ENCODE measurements around the gene ANXA3. TPM values are rescaled to one million over a fixed set of nuclear protein-coding genes. Genes with fewer than 3 reads are reported as not detected.
"Not testable (repeated sequence)": the region's sequence is repeated elsewhere in the genome, so short reads cannot be mapped to it uniquely, and the experiment has no call there.

The ANXA3 gene
- total RNA-seq, 1 donor from 2014 or later, result 34.5 TPM

GRCh38 chr4:78543424-78544125 is 8.0 kb upstream of the ANXA3 start:
- intact Hi-C loops (cut with micrococcal nuclease), result no loop called here
- no peak overlapping the region for H3K4me3 ChIP-seq
- H3K4me1 ChIP-seq, result peaks cover 13% of the 10 kb centered on the region

GRCh38 chr4:78544678-78545077 is 6.9 kb upstream of the ANXA3 start:
- H3K4me1 ChIP-seq, result peaks cover 13% of the 10 kb centered on the region
- intact Hi-C loops (cut with micrococcal nuclease), result no loop called here
- DNase-seq, result no peak
- no peaks in the 10 kb centered on the region for H3K36me3 ChIP-seq
- TF ChIP-seq CTCF (IDR thresholded peaks at IDR 0.05; ENCODE audit: borderline replicate concordance), result no peak
- no peaks in the 10 kb centered on the region for H3K27me3 ChIP-seq (ENCODE audit: low read depth)
- H3K9me3 ChIP-seq (replicated peaks), result no peaks in the 10 kb centered on the region
- H3K4me3 ChIP-seq, result no peak overlapping the region
- peak overlapping the region; percentile 35 for H3K27ac ChIP-seq (replicated peaks)

More at GRCh38 chr4:78543424-78544125, 8.0 kb upstream of the ANXA3 start:
- DNase-seq, result no peak
- H3K27me3 ChIP-seq (ENCODE audit: low read depth), result no peaks in the 10 kb centered on the region
- no peaks in the 10 kb centered on the region for H3K9me3 ChIP-seq (replicated peaks)
- TF ChIP-seq CTCF (IDR thresholded peaks at IDR 0.05; ENCODE audit: borderline replicate concordance), result no peak
- no peak overlapping the region for H3K27ac ChIP-seq (replicated peaks)
- no peaks in the 10 kb centered on the region for H3K36me3 ChIP-seq

- peaks cover 13% of the 10 kb centered on the region for H3K4me1 ChIP-seq
- H3K9me3 ChIP-seq (replicated peaks), result no peaks in the 10 kb centered on the region
- no peak overlapping the region for H3K4me3 ChIP-seq
- DNase-seq, result peak; percentile 19
- H3K27ac ChIP-seq (replicated peaks), result peak overlapping the region; percentile 35
- no peaks in the 10 kb centered on the region for H3K27me3 ChIP-seq (ENCODE audit: low read depth)
- TF ChIP-seq CTCF (IDR thresholded peaks at IDR 0.05; ENCODE audit: borderline replicate concordance), result no peak
- H3K36me3 ChIP-seq, result no peaks in the 10 kb centered on the region
- intact Hi-C loops (cut with micrococcal nuclease), result no loop called here
Measured at GRCh38 chr4:78545275-78546246, 6.0 kb upstream of the ANXA3 start.

GRCh38 chr4:78547899-78548298 is 3.7 kb upstream of the ANXA3 start:
- H3K27me3 ChIP-seq (ENCODE audit: low read depth); H3K27ac ChIP-seq (replicated peaks); DNase-seq; H3K36me3 ChIP-seq; H3K4me3 ChIP-seq; H3K9me3 ChIP-seq (replicated peaks); intact Hi-C loops (cut with micrococcal nuclease): not testable (repeated sequence)
- H3K4me1 ChIP-seq, result peaks cover 26% of the 10 kb centered on the region

GRCh38 chr4:78548889-78549288 is 2.7 kb upstream of the ANXA3 start:
- H3K9me3 ChIP-seq (replicated peaks); H3K27ac ChIP-seq (replicated peaks); H3K4me3 ChIP-seq; H3K27me3 ChIP-seq (ENCODE audit: low read depth); DNase-seq; H3K36me3 ChIP-seq; intact Hi-C loops (cut with micrococcal nuclease): not testable (repeated sequence)
- H3K4me1 ChIP-seq, result peaks cover 26% of the 10 kb centered on the region

GRCh38 chr4:78552389-78553042 is 946 bp downstream of the ANXA3 start:
- Histone ChIP-seq H3K9me3 (replicated peaks) (no peaks in the 10 kb centered on the region), H3K36me3 (peaks cover 5% of the 10 kb centered on the region), H3K4me3 (peak overlapping the region; percentile 71), H3K27ac (replicated peaks) (peak overlapping the region; percentile 92), H3K4me1 (peaks cover 33% of the 10 kb centered on the region), H3K27me3 (ENCODE audit: low read depth) (no peaks in the 10 kb centered on the region)
- DNase-seq, result no peak
- TF ChIP-seq CTCF (IDR thresholded peaks at IDR 0.05; ENCODE audit: borderline replicate concordance), result no peak
- intact Hi-C loops (cut with micrococcal nuclease), result no loop called here
